GM12875 (cell line): ENCODE data around the gene CD248.

Experiments
- H3K4me3 ChIP-seq: one replicate; pipeline ENCODE4 v1.5.1; 2011; ENCODE audit warnings: low read depth, low read length, control low read depth
- CTCF ChIP-seq: IDR thresholded peaks from 2 replicates; pipeline ENCODE4 v1.5.1; 2011; ENCODE audit warnings: low read depth, mild to moderate bottlenecking, control low read depth, inconsistent platforms, low read length, moderate library complexity, borderline replicate concordance; ENCODE audit not compliant: insufficient read depth

Gene CD248

GRCh38 chr11:66317322-66317722 is 478 bp upstream of the CD248 start:
- H3K4me3 ChIP-seq: no peak overlapping the region
- TF ChIP-seq CTCF: no peak

DNA sequence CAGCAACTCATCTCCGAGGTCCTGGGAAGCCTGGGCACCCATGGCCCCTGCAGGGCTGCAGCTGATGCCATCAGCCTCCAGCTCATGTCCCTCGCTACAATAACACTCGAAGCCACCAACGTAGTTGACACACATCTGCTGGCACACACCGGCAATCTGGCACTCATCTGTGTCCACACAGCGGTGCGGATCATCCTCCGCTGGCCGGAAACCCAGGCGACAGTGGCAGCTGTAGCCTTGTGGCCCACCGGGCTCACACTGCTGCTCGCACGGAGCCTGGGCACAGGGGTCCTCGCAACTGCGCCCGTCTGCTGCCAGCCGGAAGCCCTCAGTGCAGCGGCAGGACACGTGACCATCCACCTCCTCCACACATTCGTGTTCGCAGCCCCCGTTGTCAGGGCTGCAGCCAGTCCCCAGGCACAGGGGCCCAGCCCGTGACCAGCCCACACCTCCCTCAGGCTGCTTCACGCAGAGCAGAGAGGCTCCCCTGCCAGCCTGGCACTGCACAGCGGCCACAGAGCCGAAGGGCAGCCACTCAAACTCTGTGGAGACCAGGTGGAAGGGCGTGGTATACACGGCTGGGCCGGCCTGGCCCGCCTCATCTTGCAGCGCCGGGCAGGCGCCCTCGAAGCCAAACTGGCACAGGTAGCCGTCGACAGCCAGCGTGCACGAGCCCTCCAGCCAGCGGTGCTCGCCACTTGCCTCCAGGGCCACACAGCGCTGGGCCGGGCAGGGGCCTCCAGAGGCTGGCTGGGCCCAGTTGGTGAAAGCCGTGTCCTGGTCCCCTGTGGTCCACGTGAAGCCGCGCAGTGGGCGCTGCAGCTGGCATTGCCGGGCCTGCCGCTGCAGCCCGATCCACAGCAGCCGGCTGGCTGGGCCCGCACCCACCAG is 678 bp downstream of the CD248 start:
- no peak for TF ChIP-seq CTCF
- H3K4me3 ChIP-seq: no peak overlapping the region

- H3K4me3 ChIP-seq: no peak overlapping the region
- no peak for TF ChIP-seq CTCF
Observed at GRCh38 chr11:66315498-66315885, 1.4 kb downstream of the CD248 start.

- TF ChIP-seq CTCF: no peak
- H3K4me3 ChIP-seq: no peak overlapping the region
Observed at GRCh38 chr11:66314561-66315497, 2.0 kb downstream of the CD248 start.

DNA sequence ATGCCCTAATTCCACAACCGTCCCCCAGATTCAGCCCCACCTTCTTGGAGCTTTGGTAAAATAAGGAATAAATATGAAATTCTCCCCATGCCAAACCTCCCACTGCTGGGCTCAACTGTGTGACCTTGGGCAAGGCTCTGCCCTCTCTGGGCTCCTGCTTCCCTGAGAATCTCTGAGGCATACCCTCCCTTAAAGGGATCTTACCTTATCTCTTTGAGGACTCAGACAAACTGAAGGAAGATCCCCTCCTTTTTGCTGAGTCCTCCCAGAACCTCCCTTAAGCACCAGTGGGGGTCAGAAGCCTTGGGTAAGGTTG is 2.7 kb downstream of the CD248 start:
- no peak for TF ChIP-seq CTCF
- H3K4me3 ChIP-seq: no peak overlapping the region

DNA sequence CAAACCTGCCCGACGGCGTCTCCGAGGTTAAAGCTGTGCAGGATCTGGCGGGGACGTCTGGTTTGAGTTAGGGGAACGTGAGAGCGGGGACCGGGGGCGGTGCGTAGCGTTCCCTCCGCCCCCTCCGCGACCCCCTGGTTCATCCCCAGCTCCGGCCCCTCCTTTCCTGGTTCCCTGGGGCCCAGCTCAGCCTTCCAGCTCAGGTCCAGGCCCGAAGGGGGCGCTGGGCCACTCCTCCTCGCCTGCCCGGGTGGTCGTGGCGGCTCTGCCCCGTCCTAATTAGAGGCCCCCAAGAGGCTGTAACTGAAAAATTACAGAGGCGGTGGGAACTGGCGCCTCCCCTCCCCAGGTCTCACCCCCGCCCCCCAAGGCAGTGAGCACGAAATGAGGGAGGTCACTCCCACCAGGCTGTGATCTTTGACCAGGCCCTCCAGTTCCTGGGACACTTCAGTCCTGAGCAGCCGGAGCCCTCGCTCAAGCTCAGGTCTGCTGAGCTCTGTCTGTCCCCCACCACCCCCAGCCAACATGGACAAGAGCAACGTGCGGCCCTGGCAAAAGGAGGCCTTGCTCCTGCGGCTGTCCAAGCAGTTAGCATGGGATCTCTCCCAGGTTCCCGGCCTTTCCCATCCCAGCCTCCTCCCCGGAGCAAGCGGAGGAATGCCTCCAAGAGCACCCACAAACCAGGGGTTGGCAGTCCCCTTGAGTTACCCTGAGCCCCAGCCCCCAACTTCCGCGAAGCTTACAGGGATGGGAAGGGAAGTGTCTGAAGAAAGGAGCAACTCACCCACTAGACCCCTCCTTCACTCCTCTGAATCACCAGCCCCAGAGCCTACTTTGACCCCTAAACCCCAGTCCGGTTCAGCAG is 3.3 kb downstream of the CD248 start:
- peak overlapping the region; percentile 36 for H3K4me3 ChIP-seq
- no peak for TF ChIP-seq CTCF
